ENCODE results near the gene CDX1.

Gene CDX1

GRCh38 chr5:150217873-150218692, 51.5 kb downstream of the CDX1 start:
- peak; percentile 80 to 91 (median 87) for DNase-seq
- no peaks in the 10 kb centered on the region for H3K36me3 ChIP-seq (ENCODE audit: control insufficient read depth in 4 of 4, insufficient read depth in 4 of 4, low read length in 3 of 4)
- no peaks in the 10 kb centered on the region for H3K9me3 ChIP-seq (ENCODE audit: control extremely low read depth in 1 of 5, control insufficient read depth in 4 of 5, insufficient read depth in 2 of 5, low read depth in 1 of 5, low read length in 4 of 5)
- WGBS (ENCODE audit: insufficient coverage), result 44% methylated on average over 9 of the region's 10 CpGs
- no peak overlapping the region for H3K4me3 ChIP-seq (ENCODE audit: control insufficient read depth in 1 of 7, extremely low read depth in 1 of 7, insufficient read depth in 4 of 7, low read depth in 2 of 7, low read length in 6 of 7)
- H3K4me1 ChIP-seq (ENCODE audit: control extremely low read depth in 1 of 4, control insufficient read depth in 4 of 4, insufficient read depth in 4 of 4, low read length in 3 of 4), result no peaks in the 10 kb centered on the region
- CTCF ChIA-PET, result interaction anchor here (0.8 to 8.7 kb wide), 36 partner anchors 9 to 384 kb away, joined by 3 to 104 read pairs (median 4); partner anchors contain the start of gene PDGFRB
- H3K27me3 ChIP-seq (replicated peaks in 2 of 5; ENCODE audit: control insufficient read depth in 4 of 5, insufficient read depth in 5 of 5, low read length in 4 of 5), result peaks cover 0 to 23% (median 8%) of the 10 kb centered on the region in 5 experiments
- POLR2A ChIA-PET, result interaction anchor here (0.7 to 1.0 kb wide), 3 partner anchors 69 to 136 kb away, joined by 3 to 5 read pairs (median 3); no protein-coding TSS in a partner anchor
- no peak overlapping the region for H3K27ac ChIP-seq (ENCODE audit: insufficient read depth in 1 of 2, low read depth in 1 of 2, low read length in 2 of 2, poor library complexity in 1 of 2, severe bottlenecking in 2 of 2)

GRCh38 chr5:150218693-150219035, 52.1 kb downstream of the CDX1 start:
- ChIA-PET POLR2A (interaction anchor here (0.7 to 1.0 kb wide), 3 partner anchors 69 to 136 kb away, joined by 3 to 5 read pairs (median 3); no protein-coding TSS in a partner anchor), CTCF (interaction anchor here (0.8 to 8.7 kb wide), 34 partner anchors 9 to 385 kb away, joined by 3 to 104 read pairs (median 4); partner anchors contain the start of gene PDGFRB)
- WGBS (ENCODE audit: insufficient coverage), result 86% methylated on average over 5 of the region's 5 CpGs
- Histone ChIP-seq H3K36me3 (ENCODE audit: control insufficient read depth in 4 of 4, insufficient read depth in 4 of 4, low read length in 3 of 4) (no peaks in the 10 kb centered on the region), H3K27ac (ENCODE audit: insufficient read depth in 1 of 2, low read depth in 1 of 2, low read length in 2 of 2, poor library complexity in 1 of 2, severe bottlenecking in 2 of 2) (no peak overlapping the region), H3K4me1 (ENCODE audit: control extremely low read depth in 1 of 4, control insufficient read depth in 4 of 4, insufficient read depth in 4 of 4, low read length in 3 of 4) (no peaks in the 10 kb centered on the region), H3K9me3 (ENCODE audit: control extremely low read depth in 1 of 5, control insufficient read depth in 4 of 5, insufficient read depth in 2 of 5, low read depth in 1 of 5, low read length in 4 of 5) (no peaks in the 10 kb centered on the region), H3K27me3 (replicated peaks in 2 of 5; ENCODE audit: control insufficient read depth in 4 of 5, insufficient read depth in 5 of 5, low read length in 4 of 5) (peaks cover 0 to 23% (median 8%) of the 10 kb centered on the region in 5 experiments), H3K4me3 (ENCODE audit: control insufficient read depth in 1 of 7, extremely low read depth in 1 of 7, insufficient read depth in 4 of 7, low read depth in 2 of 7, low read length in 6 of 7) (no peak overlapping the region)
- DNase-seq, result no peak

GRCh38 chr5:150219142-150219541, 52.6 kb downstream of the CDX1 start:
- ChIA-PET POLR2A (no interaction called here), CTCF (interaction anchor here (0.8 to 8.7 kb wide), 27 partner anchors 9 to 385 kb away, joined by 3 to 104 read pairs (median 4); no protein-coding TSS in a partner anchor)

GRCh38 chr5:150219861-150220260, 53.3 kb downstream of the CDX1 start:
- WGBS (ENCODE audit: insufficient coverage), result no CpG with 5 or more reads among the region's 2 CpGs
- Histone ChIP-seq H3K9me3 (ENCODE audit: control extremely low read depth in 1 of 5, control insufficient read depth in 4 of 5, insufficient read depth in 2 of 5, low read depth in 1 of 5, low read length in 4 of 5) (no peaks in the 10 kb centered on the region), H3K27me3 (replicated peaks in 2 of 5; ENCODE audit: control insufficient read depth in 4 of 5, insufficient read depth in 5 of 5, low read length in 4 of 5) (peaks cover 0 to 16% (median 8%) of the 10 kb centered on the region in 5 experiments), H3K27ac (ENCODE audit: insufficient read depth in 1 of 2, low read depth in 1 of 2, low read length in 2 of 2, poor library complexity in 1 of 2, severe bottlenecking in 2 of 2) (no peak overlapping the region), H3K4me3 (ENCODE audit: control insufficient read depth in 1 of 7, extremely low read depth in 1 of 7, insufficient read depth in 4 of 7, low read depth in 2 of 7, low read length in 6 of 7) (no peak overlapping the region), H3K4me1 (ENCODE audit: control extremely low read depth in 1 of 4, control insufficient read depth in 4 of 4, insufficient read depth in 4 of 4, low read length in 3 of 4) (no peaks in the 10 kb centered on the region), H3K36me3 (ENCODE audit: control insufficient read depth in 4 of 4, insufficient read depth in 4 of 4, low read length in 3 of 4) (no peaks in the 10 kb centered on the region)
- DNase-seq, result no peak
- POLR2A ChIA-PET, result no interaction called here
- CTCF ChIA-PET, result interaction anchor here (1.2 to 8.7 kb wide), 9 partner anchors 11 to 131 kb away, joined by 3 to 104 read pairs (median 5); no protein-coding TSS in a partner anchor

More at GRCh38 chr5:150219142-150219541, 52.6 kb downstream of the CDX1 start:
- peaks cover 0 to 20% (median 8%) of the 10 kb centered on the region in 5 experiments for H3K27me3 ChIP-seq (replicated peaks in 2 of 5; ENCODE audit: control insufficient read depth in 4 of 5, insufficient read depth in 5 of 5, low read length in 4 of 5)
- no peaks in the 10 kb centered on the region for H3K4me1 ChIP-seq (ENCODE audit: control extremely low read depth in 1 of 4, control insufficient read depth in 4 of 4, insufficient read depth in 4 of 4, low read length in 3 of 4)
- H3K9me3 ChIP-seq (ENCODE audit: control extremely low read depth in 1 of 5, control insufficient read depth in 4 of 5, insufficient read depth in 2 of 5, low read depth in 1 of 5, low read length in 4 of 5), result no peaks in the 10 kb centered on the region
- no peak for DNase-seq
- H3K4me3 ChIP-seq (ENCODE audit: control insufficient read depth in 1 of 7, extremely low read depth in 1 of 7, insufficient read depth in 4 of 7, low read depth in 2 of 7, low read length in 6 of 7), result no peak overlapping the region
- no peak overlapping the region for H3K27ac ChIP-seq (ENCODE audit: insufficient read depth in 1 of 2, low read depth in 1 of 2, low read length in 2 of 2, poor library complexity in 1 of 2, severe bottlenecking in 2 of 2)
- no peaks in the 10 kb centered on the region for H3K36me3 ChIP-seq (ENCODE audit: control insufficient read depth in 4 of 4, insufficient read depth in 4 of 4, low read length in 3 of 4)

- no peak overlapping the region for H3K4me3 ChIP-seq (ENCODE audit: control insufficient read depth in 1 of 7, extremely low read depth in 1 of 7, insufficient read depth in 4 of 7, low read depth in 2 of 7, low read length in 6 of 7)
- no peaks in the 10 kb centered on the region for H3K36me3 ChIP-seq (ENCODE audit: control insufficient read depth in 4 of 4, insufficient read depth in 4 of 4, low read length in 3 of 4)
- H3K27me3 ChIP-seq (replicated peaks in 2 of 5; ENCODE audit: control insufficient read depth in 4 of 5, insufficient read depth in 5 of 5, low read length in 4 of 5), result peaks cover 0 to 11% (median 2%) of the 10 kb centered on the region in 5 experiments
- CTCF ChIA-PET, result no interaction called here
- no peaks in the 10 kb centered on the region for H3K9me3 ChIP-seq (ENCODE audit: control extremely low read depth in 1 of 5, control insufficient read depth in 4 of 5, insufficient read depth in 2 of 5, low read depth in 1 of 5, low read length in 4 of 5)
- POLR2A ChIA-PET, result no interaction called here
- no CpG with 5 or more reads among the region's 5 CpGs for WGBS (ENCODE audit: insufficient coverage)
- no peak overlapping the region for H3K27ac ChIP-seq (ENCODE audit: insufficient read depth in 1 of 2, low read depth in 1 of 2, low read length in 2 of 2, poor library complexity in 1 of 2, severe bottlenecking in 2 of 2)
- no peaks in the 10 kb centered on the region for H3K4me1 ChIP-seq (ENCODE audit: control extremely low read depth in 1 of 4, control insufficient read depth in 4 of 4, insufficient read depth in 4 of 4, low read length in 3 of 4)
- no peak for DNase-seq
These were observed 54.9 kb downstream of the CDX1 start for GRCh38 chr5:150221471-150221870.

- DNase-seq, result no peak
- ChIA-PET POLR2A (no interaction called here), CTCF (interaction anchor here (1.2 kb wide), 3 partner anchors 88 to 389 kb away, joined by 3 to 4 read pairs (median 3); no protein-coding TSS in a partner anchor)
- Histone ChIP-seq H3K4me3 (ENCODE audit: control insufficient read depth in 1 of 7, extremely low read depth in 1 of 7, insufficient read depth in 4 of 7, low read depth in 2 of 7, low read length in 6 of 7) (no peak overlapping the region), H3K4me1 (ENCODE audit: control extremely low read depth in 1 of 4, control insufficient read depth in 4 of 4, insufficient read depth in 4 of 4, low read length in 3 of 4) (no peaks in the 10 kb centered on the region), H3K27me3 (replicated peaks in 2 of 5; ENCODE audit: control insufficient read depth in 4 of 5, insufficient read depth in 5 of 5, low read length in 4 of 5) (peaks cover 0 to under 1% (median 0%) of the 10 kb centered on the region in 5 experiments), H3K36me3 (ENCODE audit: control insufficient read depth in 4 of 4, insufficient read depth in 4 of 4, low read length in 3 of 4) (no peaks in the 10 kb centered on the region), H3K9me3 (ENCODE audit: control extremely low read depth in 1 of 5, control insufficient read depth in 4 of 5, insufficient read depth in 2 of 5, low read depth in 1 of 5, low read length in 4 of 5) (no peaks in the 10 kb centered on the region), H3K27ac (ENCODE audit: insufficient read depth in 1 of 2, low read depth in 1 of 2, low read length in 2 of 2, poor library complexity in 1 of 2, severe bottlenecking in 2 of 2) (no peak overlapping the region)
- 94% methylated on average over 12 of the region's 21 CpGs for WGBS (ENCODE audit: insufficient coverage)
These were observed 56.3 kb downstream of the CDX1 start for GRCh38 chr5:150222906-150223305.

GRCh38 chr5:150223474-150223873, 56.9 kb downstream of the CDX1 start:
- no peak overlapping the region for H3K4me3 ChIP-seq (ENCODE audit: control insufficient read depth in 1 of 7, extremely low read depth in 1 of 7, insufficient read depth in 4 of 7, low read depth in 2 of 7, low read length in 6 of 7)
- no peaks in the 10 kb centered on the region for H3K27me3 ChIP-seq (replicated peaks in 2 of 5; ENCODE audit: control insufficient read depth in 4 of 5, insufficient read depth in 5 of 5, low read length in 4 of 5)
- H3K4me1 ChIP-seq (ENCODE audit: control extremely low read depth in 1 of 4, control insufficient read depth in 4 of 4, insufficient read depth in 4 of 4, low read length in 3 of 4), result no peaks in the 10 kb centered on the region
- 100% methylated on average over 1 of the region's 7 CpGs for WGBS (ENCODE audit: insufficient coverage)
- H3K27ac ChIP-seq (ENCODE audit: insufficient read depth in 1 of 2, low read depth in 1 of 2, low read length in 2 of 2, poor library complexity in 1 of 2, severe bottlenecking in 2 of 2), result no peak overlapping the region
- CTCF ChIA-PET, result interaction anchor here (0.8 to 1.2 kb wide), 4 partner anchors 11 to 163 kb away, joined by 3 to 4 read pairs (median 3); no protein-coding TSS in a partner anchor
- POLR2A ChIA-PET, result no interaction called here
- no peaks in the 10 kb centered on the region for H3K36me3 ChIP-seq (ENCODE audit: control insufficient read depth in 4 of 4, insufficient read depth in 4 of 4, low read length in 3 of 4)
- H3K9me3 ChIP-seq (ENCODE audit: control extremely low read depth in 1 of 5, control insufficient read depth in 4 of 5, insufficient read depth in 2 of 5, low read depth in 1 of 5, low read length in 4 of 5), result no peaks in the 10 kb centered on the region
- DNase-seq, result no peak

Data from common myeloid progenitor, CD34-positive (primary cell).